ENCODE measurements around the gene MRPL20.
"Not testable (repeated sequence)": the region's sequence is repeated elsewhere in the genome, so short reads cannot be mapped to it uniquely, and the experiment has no call there.

MRPL20 gene

GRCh38 chr1:1406821-1407635 is at the start of gene MRPL20:
Gene MRPL20 (minus strand): TSS chr1:1407293. CDS start chr1:1407217, 76 bp downstream.
- DNase-seq = peak; percentile 89

- DNase-seq = not testable (repeated sequence)
These were observed 49.7 kb upstream of the MRPL20 start for GRCh38 chr1:1456683-1457255.

- DNase-seq = not testable (repeated sequence)
These were observed 48.8 kb upstream of the MRPL20 start for GRCh38 chr1:1455934-1456333.

DNA sequence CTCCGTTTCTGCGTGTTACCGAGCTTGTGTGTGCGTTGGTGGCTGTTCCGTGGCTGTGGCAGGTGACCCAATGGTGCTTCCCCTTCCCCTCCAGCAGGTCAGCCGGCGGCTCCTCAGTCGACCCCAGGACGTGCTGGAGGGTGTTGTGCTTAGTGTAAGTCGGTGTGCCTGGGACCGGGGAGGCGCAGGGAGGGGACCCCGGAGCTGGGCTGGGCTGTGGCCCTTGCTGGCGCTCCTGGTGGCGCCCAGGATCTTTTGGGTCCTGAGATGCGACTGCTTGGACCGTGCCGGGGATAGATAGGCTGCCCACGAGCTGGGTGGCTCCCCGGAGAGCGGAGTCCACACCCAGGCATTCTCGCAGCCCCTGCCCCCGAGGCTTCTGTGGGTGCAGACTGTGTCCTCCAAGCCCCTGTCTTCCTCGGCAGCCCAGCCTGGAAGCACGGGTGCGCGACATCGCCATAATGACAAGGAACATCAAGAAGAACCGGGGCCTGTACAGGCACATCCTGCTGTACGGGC is 48.3 kb upstream of the MRPL20 start:
- DNase-seq = no peak

DNA sequence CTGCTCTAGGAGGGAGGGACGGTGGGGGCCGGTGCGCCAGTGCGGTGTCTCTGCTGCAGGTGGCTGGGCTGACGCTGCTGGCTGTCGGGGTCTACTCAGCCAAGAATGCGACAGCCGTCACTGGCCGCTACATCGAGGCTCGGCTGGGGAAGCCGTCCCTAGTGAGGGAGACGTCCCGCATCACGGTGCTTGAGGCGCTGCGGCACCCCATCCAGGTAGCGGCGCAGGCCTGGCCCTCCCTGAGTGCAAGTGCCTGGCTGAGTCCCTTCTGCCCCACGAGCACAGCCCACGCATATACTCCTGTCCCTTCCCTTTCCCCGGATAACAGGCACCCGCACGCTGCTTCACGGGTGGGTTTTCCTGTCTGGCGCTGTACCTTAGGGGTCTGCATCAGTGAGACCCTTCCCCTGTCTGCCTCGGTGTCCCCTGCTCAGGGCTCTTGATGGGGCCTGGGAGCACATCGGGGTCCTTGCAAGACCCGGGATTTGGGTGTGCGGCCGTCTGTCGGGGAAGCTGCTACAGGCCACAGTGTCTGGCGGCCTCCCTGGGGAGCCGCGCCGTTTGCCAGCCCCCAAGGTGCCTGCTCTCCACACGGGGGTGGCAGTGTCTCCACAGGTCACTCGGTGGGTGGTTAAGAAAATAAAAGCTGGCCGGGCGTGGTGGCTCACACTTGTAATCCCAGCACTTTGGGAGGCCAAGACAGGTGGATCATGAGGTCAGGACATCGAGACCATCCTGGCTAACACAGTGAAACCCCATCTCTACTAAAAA is 47.4 kb upstream of the MRPL20 start:
- not testable (repeated sequence) for DNase-seq

GRCh38 chr1:1452882-1453281 is 45.8 kb upstream of the MRPL20 start:
- no peak for DNase-seq

DNA sequence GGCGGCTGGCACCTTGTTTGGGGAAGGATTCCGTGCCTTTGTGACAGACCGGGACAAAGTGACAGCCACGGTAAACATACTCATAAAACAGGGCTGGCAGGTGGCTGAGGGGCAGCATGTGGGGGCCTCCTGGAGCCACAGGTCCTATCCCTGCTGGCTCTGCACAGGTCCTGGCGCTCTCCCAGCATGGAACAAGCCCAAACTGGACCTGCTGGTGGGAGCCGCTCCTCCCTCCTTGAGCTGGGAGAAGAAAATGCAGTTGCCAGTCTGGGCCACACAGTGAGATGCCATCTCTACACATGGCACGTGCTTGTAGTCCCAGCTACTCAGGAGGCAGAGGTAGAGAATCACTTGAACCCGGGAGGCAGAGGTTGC is 45.3 kb upstream of the MRPL20 start:
- not testable (repeated sequence) for DNase-seq

- no peak for DNase-seq
These were observed 44.7 kb upstream of the MRPL20 start for GRCh38 chr1:1451696-1452364.

- DNase-seq = not testable (repeated sequence)
These were observed 43.5 kb upstream of the MRPL20 start for GRCh38 chr1:1450616-1451015.

GRCh38 chr1:1449099-1449739 is 42.1 kb upstream of the MRPL20 start, which contains the start of gene ATAD3C:
Gene ATAD3C (plus strand): TSS chr1:1449689. CDS start chr1:1450684, 995 bp downstream.
- DNase-seq = no peak

GRCh38 chr1:1446631-1447030 is 39.5 kb upstream of the MRPL20 start:
- DNase-seq = not testable (repeated sequence)

- no peak for DNase-seq
These were observed 35.1 kb upstream of the MRPL20 start for GRCh38 chr1:1442069-1442770.

- peak; percentile 98 for DNase-seq
These were observed 34.2 kb upstream of the MRPL20 start for GRCh38 chr1:1441002-1441888.

DNA sequence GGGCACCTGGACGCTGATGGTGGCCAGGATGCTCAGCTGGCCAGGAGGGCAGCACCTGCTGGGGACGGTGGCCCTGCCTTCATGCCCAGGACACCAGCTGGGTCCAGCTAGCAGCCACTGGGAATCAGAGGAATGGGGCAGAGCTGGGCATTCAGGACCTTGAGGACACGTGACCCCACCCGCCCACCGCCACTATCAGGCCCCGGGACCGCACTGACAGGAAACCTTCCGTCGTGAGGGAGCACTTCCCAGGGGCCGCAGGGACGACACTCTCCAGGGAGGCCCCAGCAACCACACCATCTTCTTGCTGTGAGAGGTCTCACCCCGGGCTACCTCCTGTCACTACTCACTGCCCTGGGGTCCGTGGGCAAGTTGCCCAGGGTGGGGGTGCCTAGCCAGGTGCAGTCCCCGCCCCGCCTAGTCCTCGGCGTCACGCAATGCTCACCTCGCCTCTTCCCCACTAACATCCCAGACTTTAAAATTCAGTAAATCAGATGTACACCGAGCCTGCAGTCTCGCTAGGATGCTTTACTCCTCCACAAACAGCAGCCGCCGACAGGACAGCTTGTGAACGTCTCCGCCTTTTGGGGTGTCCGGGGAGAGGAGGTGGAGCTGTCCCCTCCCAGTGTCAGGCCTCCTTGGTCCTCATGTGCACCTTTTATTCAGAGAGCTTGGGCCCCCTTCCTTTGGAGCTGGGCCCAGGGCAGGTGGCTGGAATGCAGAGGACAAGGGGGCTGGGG is 33.3 kb upstream of the MRPL20 start:
- DNase-seq = peak; percentile 33

GRCh38 chr1:1439546-1440261 is 32.6 kb upstream of the MRPL20 start:
- peak; percentile 33 for DNase-seq

DNA sequence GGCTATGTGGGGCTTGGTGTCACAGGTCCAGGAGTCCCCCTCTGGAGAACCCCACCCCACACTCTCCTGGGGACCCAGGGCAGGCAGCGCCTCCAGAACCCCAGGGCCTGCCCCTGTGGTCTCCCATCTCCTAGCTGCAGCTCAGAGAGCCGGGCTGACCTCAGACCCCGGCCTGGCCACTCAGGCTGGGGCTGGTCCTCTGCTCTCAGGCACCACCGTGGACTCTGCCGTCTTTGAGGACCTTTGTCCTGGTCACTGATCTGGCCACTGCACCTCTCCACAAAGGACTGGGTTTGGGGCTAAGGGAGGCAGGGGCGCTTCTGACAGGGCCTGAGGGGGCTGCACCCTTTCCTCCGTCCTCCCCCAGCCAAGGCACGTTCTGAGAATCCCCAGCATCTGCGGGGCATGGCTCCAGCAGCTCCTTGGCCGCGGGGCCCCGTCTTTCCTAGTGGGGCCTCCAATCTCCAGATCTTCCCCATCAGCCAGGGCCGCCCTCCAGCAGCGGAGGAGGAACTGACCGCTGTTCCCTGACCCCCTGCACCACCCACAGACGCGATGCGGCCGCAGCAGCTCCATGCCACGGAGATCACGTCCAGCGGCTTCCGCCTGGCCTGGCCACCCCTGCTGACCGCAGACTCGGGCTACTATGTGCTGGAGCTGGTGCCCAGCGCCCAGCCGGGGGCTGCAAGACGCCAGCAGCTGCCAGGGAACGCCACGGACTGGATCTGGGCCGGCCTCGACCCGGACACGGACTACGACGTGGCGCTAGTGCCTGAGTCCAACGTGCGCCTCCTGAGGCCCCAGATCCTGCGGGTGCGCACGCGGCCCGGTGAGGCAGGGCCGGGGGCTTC is 31.7 kb upstream of the MRPL20 start:
- peak; percentile 30 for DNase-seq

DNA sequence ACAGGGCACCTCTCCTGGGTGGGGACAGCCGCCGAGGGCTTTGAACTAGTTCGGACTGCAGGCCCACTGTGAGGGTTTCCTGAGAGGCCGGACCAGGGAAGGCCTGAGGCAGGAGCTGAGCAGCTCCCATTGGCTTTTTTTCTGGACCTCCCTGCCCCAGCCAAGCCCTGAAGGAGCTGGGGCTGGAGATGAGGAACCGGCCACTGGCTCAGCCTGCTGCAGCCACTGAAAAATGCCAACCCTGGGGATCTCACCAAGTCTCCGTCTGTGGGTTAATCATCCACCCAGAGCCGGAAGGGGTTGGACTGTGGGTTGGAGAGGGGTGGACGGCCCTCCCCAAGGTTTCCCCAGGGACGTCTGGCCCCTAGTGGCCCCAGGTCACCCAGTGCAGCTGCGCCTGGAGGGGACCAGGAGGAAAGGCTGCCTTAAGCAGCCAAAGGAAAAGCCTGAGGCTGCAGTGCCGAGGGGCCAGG is 30.8 kb upstream of the MRPL20 start:
- DNase-seq = peak; percentile 69

All from 8988T (cell line).